22Rv1 (cell line): ENCODE measurements around the gene CARM1.

ENCODE experiments used
- CTCF ChIP-seq: fragments of 450-650 bp; IDR thresholded peaks from 2 replicates; pipeline ENCODE4 v1.5.1; 2017; ENCODE audit warnings: mild to moderate bottlenecking
- ZFX ChIP-seq: fragments of 450-650 bp; IDR thresholded peaks from 2 replicates; pipeline ENCODE4 v1.6.1; 2017; ENCODE audit warnings: antibody characterized with exemption, borderline replicate concordance

DNA sequence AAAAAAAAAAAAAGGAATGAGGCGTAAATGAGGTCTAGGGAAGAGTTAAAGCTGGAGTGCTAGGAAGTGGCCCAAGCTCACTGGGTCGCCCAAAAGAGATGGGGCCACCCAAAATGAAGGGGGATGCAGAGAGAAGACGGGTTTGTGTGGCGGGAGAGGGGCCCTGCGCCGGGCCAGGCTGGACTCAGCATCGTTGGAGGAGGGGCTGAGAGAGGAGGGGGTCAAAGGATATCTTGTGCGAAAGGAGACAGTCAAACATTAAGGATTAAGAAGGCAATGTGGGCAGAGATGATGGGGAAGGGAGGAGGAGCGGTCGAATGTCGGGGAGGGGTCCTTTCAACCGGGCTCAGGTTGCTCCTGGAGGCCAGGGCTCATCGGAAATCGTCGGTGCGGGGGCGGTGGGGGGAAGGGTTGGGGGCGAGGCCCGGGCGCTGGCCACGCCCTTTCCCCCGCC lies 825 bp upstream of the CARM1 start:
- TF ChIP-seq CTCF, result no peak
- no peak for TF ChIP-seq ZFX
